ENCODE data around the gene CFAP299. TPM values are rescaled to one million over a fixed set of nuclear protein-coding genes. Genes with fewer than 3 reads are reported as not detected.

The CFAP299 gene
- total RNA-seq, 1 donor from 2014 or later, result not detected

DNA sequence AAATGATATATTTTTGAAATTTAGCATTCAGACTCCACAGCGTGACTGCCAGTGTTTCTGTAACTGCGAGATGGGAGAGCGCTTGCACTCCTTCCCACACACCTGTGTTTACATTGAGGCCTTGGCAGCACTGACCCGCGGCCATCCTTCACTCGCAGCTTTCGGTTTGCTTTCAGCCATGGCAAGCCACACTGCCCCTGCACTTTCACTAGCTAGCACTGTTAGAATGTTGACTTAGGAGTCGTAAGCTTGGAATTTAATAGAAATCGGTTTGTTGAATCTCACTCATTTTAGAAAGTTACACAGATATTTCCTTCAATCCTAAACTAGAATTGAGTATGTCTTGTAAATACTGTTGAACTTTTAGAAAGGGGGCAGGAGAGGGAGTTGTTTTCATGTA is 136.2 kb downstream of the CFAP299 start:
- H3K27me3 Mint-ChIP-seq (ENCODE audit: unreplicated experiment), result peaks cover 18% of the 10 kb centered on the region
- DNase-seq (ENCODE audit: extremely low spot score, unreplicated experiment), result no peak
- no peaks in the 10 kb centered on the region for H3K4me1 Mint-ChIP-seq (ENCODE audit: unreplicated experiment)
- H3K9me3 Mint-ChIP-seq (ENCODE audit: unreplicated experiment), result no peaks in the 10 kb centered on the region
- no peak overlapping the region for H3K27ac Mint-ChIP-seq (ENCODE audit: unreplicated experiment)
- peak overlapping the region; percentile 7 for H3K4me3 Mint-ChIP-seq (ENCODE audit: unreplicated experiment)
- no peaks in the 10 kb centered on the region for H3K36me3 Mint-ChIP-seq (ENCODE audit: unreplicated experiment)
- TF ChIP-seq, protein P1, sequence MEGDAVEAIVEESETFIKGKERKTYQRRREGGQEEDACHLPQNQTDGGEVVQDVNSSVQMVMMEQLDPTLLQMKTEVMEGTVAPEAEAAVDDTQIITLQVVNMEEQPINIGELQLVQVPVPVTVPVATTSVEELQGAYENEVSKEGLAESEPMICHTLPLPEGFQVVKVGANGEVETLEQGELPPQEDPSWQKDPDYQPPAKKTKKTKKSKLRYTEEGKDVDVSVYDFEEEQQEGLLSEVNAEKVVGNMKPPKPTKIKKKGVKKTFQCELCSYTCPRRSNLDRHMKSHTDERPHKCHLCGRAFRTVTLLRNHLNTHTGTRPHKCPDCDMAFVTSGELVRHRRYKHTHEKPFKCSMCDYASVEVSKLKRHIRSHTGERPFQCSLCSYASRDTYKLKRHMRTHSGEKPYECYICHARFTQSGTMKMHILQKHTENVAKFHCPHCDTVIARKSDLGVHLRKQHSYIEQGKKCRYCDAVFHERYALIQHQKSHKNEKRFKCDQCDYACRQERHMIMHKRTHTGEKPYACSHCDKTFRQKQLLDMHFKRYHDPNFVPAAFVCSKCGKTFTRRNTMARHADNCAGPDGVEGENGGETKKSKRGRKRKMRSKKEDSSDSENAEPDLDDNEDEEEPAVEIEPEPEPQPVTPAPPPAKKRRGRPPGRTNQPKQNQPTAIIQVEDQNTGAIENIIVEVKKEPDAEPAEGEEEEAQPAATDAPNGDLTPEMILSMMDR (IDR thresholded peaks at IDR 0.05), result no peak

DNA sequence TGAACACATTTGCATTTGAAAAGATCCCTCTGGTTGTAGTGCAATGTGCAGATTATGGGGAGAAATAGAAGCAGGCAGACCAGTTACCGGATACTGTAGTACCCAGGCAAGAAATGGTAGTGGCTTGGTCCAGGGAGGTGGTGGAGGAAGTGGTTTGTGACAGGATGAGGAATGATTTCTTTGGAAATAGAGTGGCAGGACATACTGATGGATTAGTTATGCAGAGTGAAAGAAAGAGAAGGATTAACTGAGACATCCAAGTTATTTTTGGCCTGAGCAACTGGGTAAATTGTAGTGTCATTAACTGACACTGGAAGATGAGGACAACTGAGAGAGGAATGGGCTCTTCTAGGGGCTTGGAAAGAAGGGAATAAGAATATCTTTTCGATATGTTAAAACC is 139.7 kb downstream of the CFAP299 start:
- H3K9me3 Mint-ChIP-seq (ENCODE audit: unreplicated experiment), result no peaks in the 10 kb centered on the region
- no peak for DNase-seq (ENCODE audit: extremely low spot score, unreplicated experiment)
- H3K27me3 Mint-ChIP-seq (ENCODE audit: unreplicated experiment), result peaks cover 22% of the 10 kb centered on the region
- no peak overlapping the region for H3K27ac Mint-ChIP-seq (ENCODE audit: unreplicated experiment)
- TF ChIP-seq, protein P1 (IDR thresholded peaks at IDR 0.05), result no peak
- H3K4me3 Mint-ChIP-seq (ENCODE audit: unreplicated experiment), result no peak overlapping the region
- no peaks in the 10 kb centered on the region for H3K36me3 Mint-ChIP-seq (ENCODE audit: unreplicated experiment)
- no peaks in the 10 kb centered on the region for H3K4me1 Mint-ChIP-seq (ENCODE audit: unreplicated experiment)

DNA sequence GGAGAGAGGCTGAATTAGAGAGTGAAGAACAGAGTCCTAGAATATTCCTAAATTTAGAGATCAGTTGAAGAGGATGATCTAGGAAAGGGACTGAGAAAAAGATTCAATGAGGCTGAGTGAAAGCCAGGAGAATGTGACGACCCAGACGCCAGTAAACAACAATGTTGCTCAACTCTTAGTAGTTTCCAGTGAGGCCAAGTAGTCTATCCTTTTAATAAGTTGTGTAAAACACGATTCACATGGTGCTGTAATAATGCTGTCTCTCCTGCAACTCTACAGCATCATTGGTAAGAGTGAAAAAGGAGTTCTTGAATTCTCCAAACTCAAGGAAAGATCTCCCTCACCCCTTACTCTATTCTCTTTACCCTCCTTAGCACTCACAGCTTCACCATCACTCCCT is 140.3 kb downstream of the CFAP299 start:
- Mint-ChIP-seq H3K27ac (ENCODE audit: unreplicated experiment) (no peak overlapping the region), H3K4me1 (ENCODE audit: unreplicated experiment) (no peaks in the 10 kb centered on the region), H3K9me3 (ENCODE audit: unreplicated experiment) (no peaks in the 10 kb centered on the region), H3K27me3 (ENCODE audit: unreplicated experiment) (peaks cover 18% of the 10 kb centered on the region), H3K36me3 (ENCODE audit: unreplicated experiment) (no peaks in the 10 kb centered on the region), H3K4me3 (ENCODE audit: unreplicated experiment) (no peak overlapping the region)
- TF ChIP-seq, protein P1 (IDR thresholded peaks at IDR 0.05), result no peak
- no peak for DNase-seq (ENCODE audit: extremely low spot score, unreplicated experiment)

DNA sequence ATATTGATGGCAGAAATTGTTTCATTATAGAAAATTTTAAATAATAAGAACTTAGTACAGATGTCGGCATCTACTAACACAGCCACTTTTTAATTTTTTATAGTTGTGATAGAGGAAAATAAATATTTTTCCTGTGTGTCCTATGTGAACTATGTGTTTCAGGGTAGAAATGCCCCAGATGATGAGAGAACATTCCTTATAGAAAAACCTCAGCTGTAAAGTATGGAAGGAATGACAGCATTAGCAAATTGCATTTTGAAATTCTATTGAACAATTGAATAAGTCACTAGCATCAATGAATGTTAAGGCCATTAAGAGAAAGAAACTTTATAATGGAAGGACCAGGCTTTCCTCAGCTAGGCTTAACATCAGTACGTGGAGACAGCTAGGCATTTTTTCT is 149.2 kb downstream of the CFAP299 start:
- no peak overlapping the region for H3K27ac Mint-ChIP-seq (ENCODE audit: unreplicated experiment)
- TF ChIP-seq, protein P1 (IDR thresholded peaks at IDR 0.05), result no peak
- no peaks in the 10 kb centered on the region for H3K9me3 Mint-ChIP-seq (ENCODE audit: unreplicated experiment)
- H3K27me3 Mint-ChIP-seq (ENCODE audit: unreplicated experiment), result peaks cover 19% of the 10 kb centered on the region
- H3K4me3 Mint-ChIP-seq (ENCODE audit: unreplicated experiment), result no peak overlapping the region
- DNase-seq (ENCODE audit: extremely low spot score, unreplicated experiment), result no peak
- H3K36me3 Mint-ChIP-seq (ENCODE audit: unreplicated experiment), result no peaks in the 10 kb centered on the region
- H3K4me1 Mint-ChIP-seq (ENCODE audit: unreplicated experiment), result no peaks in the 10 kb centered on the region

DNA sequence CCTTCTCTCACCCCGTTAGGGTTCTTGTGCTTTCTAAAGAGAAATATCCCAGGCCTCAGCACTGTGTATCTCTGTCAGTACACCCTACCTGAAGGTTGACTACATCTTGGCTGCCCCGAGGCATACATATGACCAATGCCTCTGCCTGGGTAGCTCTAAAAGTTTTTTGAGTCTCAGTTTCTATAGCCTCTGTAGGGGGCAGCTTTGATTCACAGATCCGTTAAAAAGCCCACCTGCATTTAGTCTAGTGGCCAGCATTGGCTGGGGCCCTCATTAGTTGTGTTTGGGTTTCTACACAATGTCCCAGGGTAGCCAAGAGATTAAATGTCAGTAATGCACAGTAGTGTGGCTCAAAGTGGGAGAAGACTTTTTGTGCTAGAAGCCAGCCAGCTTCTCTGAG is 151.1 kb downstream of the CFAP299 start:
- H3K4me3 Mint-ChIP-seq (ENCODE audit: unreplicated experiment), result no peak overlapping the region
- H3K9me3 Mint-ChIP-seq (ENCODE audit: unreplicated experiment), result no peaks in the 10 kb centered on the region
- H3K27ac Mint-ChIP-seq (ENCODE audit: unreplicated experiment), result no peak overlapping the region
- no peaks in the 10 kb centered on the region for H3K4me1 Mint-ChIP-seq (ENCODE audit: unreplicated experiment)
- H3K36me3 Mint-ChIP-seq (ENCODE audit: unreplicated experiment), result no peaks in the 10 kb centered on the region
- TF ChIP-seq, protein P1 (IDR thresholded peaks at IDR 0.05), result no peak
- no peak for DNase-seq (ENCODE audit: extremely low spot score, unreplicated experiment)
- H3K27me3 Mint-ChIP-seq (ENCODE audit: unreplicated experiment), result peaks cover 19% of the 10 kb centered on the region
